Measurements from ENCODE around the gene CPA3.

DNA sequence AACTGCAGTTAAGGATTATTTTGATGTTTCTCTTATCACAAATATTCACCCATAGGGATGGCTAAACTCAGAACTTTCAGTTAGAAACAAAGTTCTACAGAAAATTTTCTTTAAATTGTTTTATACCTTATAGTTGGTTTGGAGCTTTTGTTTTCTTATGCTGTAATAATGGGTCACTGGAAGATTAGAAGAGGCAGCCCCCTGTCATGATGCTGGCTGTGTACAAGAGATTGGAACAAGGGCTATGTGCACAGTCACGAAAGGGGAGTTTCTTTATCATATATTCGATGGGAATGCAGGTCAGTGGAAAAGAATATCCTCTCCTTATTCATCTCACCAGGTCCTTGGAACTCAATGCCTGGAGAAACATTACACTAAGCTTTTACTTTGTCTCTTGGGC, 12.0 kb upstream of the CPA3 start:
- TF ChIP-seq CTCF (IDR thresholded peaks at IDR 0.05; ENCODE audit: insufficient read depth, low read depth, low read length) (no peak), EZH2 (IDR thresholded peaks at IDR 0.05; ENCODE audit: insufficient read depth, low read length) (no peak)

All from astrocyte (in vitro differentiated cells and primary cell).